ENCODE results near the gene MRTFA. TPM values are rescaled to one million over a fixed set of nuclear protein-coding genes. Genes with fewer than 3 reads are reported as not detected.

The MRTFA gene
- total RNA-seq, 4 donors from 2014 or later = 46.0 to 408 (median 90.0) TPM

DNA sequence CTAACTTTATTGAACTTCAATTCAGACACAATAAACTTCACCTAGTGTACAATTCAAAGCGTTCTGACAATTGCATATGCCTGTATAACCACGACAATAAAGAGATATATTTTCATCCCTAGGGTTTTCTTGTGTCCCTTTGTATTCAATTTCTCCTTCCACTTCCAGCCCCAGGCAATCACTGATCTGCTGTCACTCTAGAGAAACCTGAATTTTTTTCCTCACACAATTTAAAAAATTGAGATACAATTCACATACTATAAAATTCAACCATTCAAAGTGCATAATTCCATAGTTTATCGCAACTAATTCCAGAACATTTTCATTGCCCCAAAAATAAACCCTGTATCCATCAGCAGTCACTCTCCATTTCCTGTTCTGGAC is 116.6 kb downstream of the MRTFA start:
- DNase-seq = no peak
- peaks cover 0 to 19% (median 9%) of the 10 kb centered on the region in 4 donors for H3K4me1 ChIP-seq
- no peaks in the 10 kb centered on the region for H3K9me3 ChIP-seq
- H3K27me3 ChIP-seq = no peaks in the 10 kb centered on the region
- H3K36me3 ChIP-seq = no peaks in the 10 kb centered on the region
- H3K4me3 ChIP-seq = peak overlapping the region in 1 of 4 donors; percentile 3
- intact Hi-C loops (cut with DNase I; ENCODE audit: low total_unique reads) (loop anchor here (10.0 kb wide), 1 partner anchor 115 kb away; the partner anchor contains the start of gene MRTFA), in situ Hi-C loops (cut with MboI; ENCODE audit: low pct_ligation_motif_present in 1 of 4, low pct_unique_long_range_greater_than_20kb in 1 of 4, low sequenced_read_pairs in 3 of 4) (loop anchor here in 1 of 4 donors (10.0 kb wide), 1 partner anchor 115 kb away; the partner anchor contains the start of gene MRTFA)
- H3K27ac ChIP-seq = peak overlapping the region; percentile 72 to 82 (median 75)
- TF ChIP-seq, protein P1, sequence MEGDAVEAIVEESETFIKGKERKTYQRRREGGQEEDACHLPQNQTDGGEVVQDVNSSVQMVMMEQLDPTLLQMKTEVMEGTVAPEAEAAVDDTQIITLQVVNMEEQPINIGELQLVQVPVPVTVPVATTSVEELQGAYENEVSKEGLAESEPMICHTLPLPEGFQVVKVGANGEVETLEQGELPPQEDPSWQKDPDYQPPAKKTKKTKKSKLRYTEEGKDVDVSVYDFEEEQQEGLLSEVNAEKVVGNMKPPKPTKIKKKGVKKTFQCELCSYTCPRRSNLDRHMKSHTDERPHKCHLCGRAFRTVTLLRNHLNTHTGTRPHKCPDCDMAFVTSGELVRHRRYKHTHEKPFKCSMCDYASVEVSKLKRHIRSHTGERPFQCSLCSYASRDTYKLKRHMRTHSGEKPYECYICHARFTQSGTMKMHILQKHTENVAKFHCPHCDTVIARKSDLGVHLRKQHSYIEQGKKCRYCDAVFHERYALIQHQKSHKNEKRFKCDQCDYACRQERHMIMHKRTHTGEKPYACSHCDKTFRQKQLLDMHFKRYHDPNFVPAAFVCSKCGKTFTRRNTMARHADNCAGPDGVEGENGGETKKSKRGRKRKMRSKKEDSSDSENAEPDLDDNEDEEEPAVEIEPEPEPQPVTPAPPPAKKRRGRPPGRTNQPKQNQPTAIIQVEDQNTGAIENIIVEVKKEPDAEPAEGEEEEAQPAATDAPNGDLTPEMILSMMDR (IDR thresholded peaks at IDR 0.05) = no peak
- TF ChIP-seq POLR2A (IDR thresholded peaks at IDR 0.05) (no peak), EP300 (IDR thresholded peaks at IDR 0.05; ENCODE audit: low read depth) (no peak), POLR2AphosphoS5 (IDR thresholded peaks at IDR 0.05) (no peak)
- 61 to 77% methylated on average over 3 of the region's 3 CpGs for WGBS, 2 donors (ENCODE audit: low coverage in 1 of 2)

DNA sequence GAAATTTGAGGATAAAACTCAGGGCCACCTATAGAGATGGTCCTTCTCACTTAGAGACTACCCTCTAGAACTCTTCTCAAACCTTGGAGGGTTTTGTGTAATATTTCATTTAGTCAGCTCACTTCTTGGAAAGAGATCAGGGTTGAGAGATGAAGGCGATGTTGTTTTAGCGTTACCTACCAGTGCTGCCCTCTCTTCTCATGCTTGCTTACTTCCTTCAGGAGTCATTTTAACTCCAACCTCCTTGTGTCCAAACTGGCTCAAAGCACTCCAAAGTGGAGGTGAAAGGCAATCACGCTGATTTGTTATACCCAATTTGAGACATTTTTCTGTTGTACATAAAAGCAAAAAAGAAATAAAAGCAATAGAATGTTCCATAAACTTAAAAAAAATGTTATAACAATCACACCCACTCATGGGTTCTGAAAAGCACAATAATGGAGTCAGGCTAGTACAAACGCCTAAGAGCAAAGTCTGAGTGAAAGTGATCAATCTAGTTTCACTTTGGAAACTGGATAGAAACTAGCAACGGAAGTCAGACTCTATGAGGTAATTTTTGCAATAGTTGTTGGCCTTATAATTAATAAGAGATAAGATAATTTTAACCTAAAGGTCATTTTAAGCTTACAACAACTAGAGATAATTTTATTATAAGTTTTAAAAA is 117.1 kb downstream of the MRTFA start:
- H3K36me3 ChIP-seq = no peaks in the 10 kb centered on the region
- no peak for DNase-seq
- H3K9me3 ChIP-seq = no peaks in the 10 kb centered on the region
- H3K4me1 ChIP-seq = peaks cover 0 to 14% (median 7%) of the 10 kb centered on the region in 4 donors
- peak overlapping the region; percentile 72 to 82 (median 75) for H3K27ac ChIP-seq
- 41 to 45% methylated on average over 4 to 5 of the region's 5 CpGs for WGBS, 2 donors (ENCODE audit: low coverage in 1 of 2)
- TF ChIP-seq POLR2A (IDR thresholded peaks at IDR 0.05) (no peak), EP300 (IDR thresholded peaks at IDR 0.05; ENCODE audit: low read depth) (no peak), POLR2AphosphoS5 (IDR thresholded peaks at IDR 0.05) (no peak)
- TF ChIP-seq, protein P1 (IDR thresholded peaks at IDR 0.05) = no peak
- in situ Hi-C loops (cut with MboI; ENCODE audit: low pct_ligation_motif_present in 1 of 4, low pct_unique_long_range_greater_than_20kb in 1 of 4, low sequenced_read_pairs in 3 of 4) = no loop called here
- no peaks in the 10 kb centered on the region for H3K27me3 ChIP-seq
- H3K4me3 ChIP-seq = peak overlapping the region in 1 of 4 donors; percentile 3
- intact Hi-C loops (cut with DNase I; ENCODE audit: low total_unique reads) = loop anchor here (10.0 kb wide), 1 partner anchor 115 kb away; the partner anchor contains the start of gene MRTFA

DNA sequence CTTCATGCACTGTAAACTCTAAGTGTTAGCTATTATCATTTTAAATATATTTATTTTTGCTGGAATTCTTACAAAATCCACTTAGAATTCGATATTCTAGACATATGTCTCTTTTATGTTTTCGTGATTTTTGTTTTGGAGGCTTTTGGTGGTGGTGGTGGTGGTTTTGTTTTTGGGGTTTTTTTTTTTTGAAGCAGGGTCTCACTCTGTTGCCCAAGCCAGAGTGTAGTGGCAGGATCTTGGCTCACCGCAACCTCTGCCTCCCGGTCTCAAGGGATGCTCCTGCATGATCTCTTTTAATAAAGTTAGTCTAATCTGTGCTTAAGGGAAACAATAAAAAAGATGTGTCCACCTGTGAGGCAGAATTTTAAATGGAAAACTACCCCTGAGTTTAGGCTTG is 117.7 kb downstream of the MRTFA start:
- Histone ChIP-seq H3K9me3 (no peaks in the 10 kb centered on the region), H3K27me3 (no peaks in the 10 kb centered on the region), H3K27ac (peak overlapping the region; percentile 72 to 82 (median 75)), H3K4me3 (no peak overlapping the region), H3K36me3 (no peaks in the 10 kb centered on the region), H3K4me1 (peaks cover 0 to 13% (median 7%) of the 10 kb centered on the region in 4 donors)
- TF ChIP-seq POLR2AphosphoS5 (IDR thresholded peaks at IDR 0.05) = no peak
- TF ChIP-seq POLR2A (IDR thresholded peaks at IDR 0.05) = no peak
- TF ChIP-seq EP300 (IDR thresholded peaks at IDR 0.05; ENCODE audit: low read depth) = no peak
- WGBS, 2 donors (ENCODE audit: low coverage in 1 of 2) = 87 to 91% methylated on average over 4 of the region's 4 CpGs
- in situ Hi-C loops (cut with MboI; ENCODE audit: low pct_ligation_motif_present in 1 of 4, low pct_unique_long_range_greater_than_20kb in 1 of 4, low sequenced_read_pairs in 3 of 4) (no loop called here), intact Hi-C loops (cut with DNase I; ENCODE audit: low total_unique reads) (loop anchor here (10.0 kb wide), 1 partner anchor 116 kb away; the partner anchor contains the start of gene MRTFA)
- no peak for DNase-seq

DNA sequence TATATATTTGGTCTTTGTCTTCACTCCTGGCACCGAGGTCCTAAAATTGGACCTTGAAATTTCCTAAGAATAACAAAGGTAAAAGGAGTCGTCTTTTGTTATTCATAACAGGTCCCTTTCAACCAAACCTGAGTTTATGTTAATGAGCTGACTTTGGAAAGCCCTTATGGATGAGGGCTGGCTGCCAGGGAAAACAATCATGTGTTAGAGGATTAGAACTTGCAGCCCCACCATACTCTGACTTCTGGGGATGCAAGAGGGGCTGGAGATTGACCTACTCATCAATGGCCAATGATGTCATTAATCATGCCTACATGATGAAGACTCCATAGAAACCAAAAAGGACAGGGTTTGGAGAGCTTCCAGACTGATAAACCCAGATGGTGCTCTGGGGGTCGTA is 118.9 kb downstream of the MRTFA start:
- in situ Hi-C loops (cut with MboI; ENCODE audit: low pct_ligation_motif_present in 1 of 4, low pct_unique_long_range_greater_than_20kb in 1 of 4, low sequenced_read_pairs in 3 of 4) = no loop called here
- peaks cover 0 to 16% (median 10%) of the 10 kb centered on the region in 4 donors for H3K4me1 ChIP-seq
- no peak overlapping the region for H3K27ac ChIP-seq
- 67 to 84% methylated on average over 2 to 3 of the region's 3 CpGs for WGBS, 2 donors (ENCODE audit: low coverage in 1 of 2)
- H3K9me3 ChIP-seq = no peaks in the 10 kb centered on the region
- no peak overlapping the region for H3K4me3 ChIP-seq
- TF ChIP-seq POLR2AphosphoS5 (IDR thresholded peaks at IDR 0.05) (no peak), POLR2A (IDR thresholded peaks at IDR 0.05) (no peak), EP300 (IDR thresholded peaks at IDR 0.05; ENCODE audit: low read depth) (no peak)
- TF ChIP-seq, protein P1 (IDR thresholded peaks at IDR 0.05) = no peak
- no peaks in the 10 kb centered on the region for H3K36me3 ChIP-seq
- intact Hi-C loops (cut with DNase I; ENCODE audit: low total_unique reads) = loop anchor here (10.0 kb wide), 1 partner anchor 117 kb away; the partner anchor contains the start of gene MRTFA
- DNase-seq = no peak
- H3K27me3 ChIP-seq = no peaks in the 10 kb centered on the region
